HL-60/S4 treated with phorbol 12-myristate 13-acetate at 8.2 ng/mL for 4 days and 3 days (cell line): ENCODE data around the gene PPP4R2.

Experiments used
- in situ Hi-C: fragments of 300-500 bp; cut with MboI; formaldehyde crosslinking; loops from 2 replicates; pipeline ENCODE4 v1.15.0; 2022; ENCODE audit warnings: low sequenced_read_pairs

The PPP4R2 gene

GRCh38 chr3:72996473-72997333 lies at the start of gene PPP4R2:
PPP4R2 (plus strand) TSS chr3:72996811; CDS start chr3:72997038, 227 bp downstream.
- in situ Hi-C loops, result no loop called here

- in situ Hi-C loops, result loop anchor here (25.0 kb wide), 1 partner anchor 114 kb away; the partner anchor contains the start of gene EBLN2
Observed at GRCh38 chr3:72947715-72948490, 48.7 kb upstream of the PPP4R2 start.

- in situ Hi-C loops, result loop anchor here (25.0 kb wide), 1 partner anchor 113 kb away; the partner anchor contains the start of gene EBLN2
Observed at GRCh38 chr3:72949016-72949415, 47.6 kb upstream of the PPP4R2 start.

GRCh38 chr3:72950372-72950771 lies 46.2 kb upstream of the PPP4R2 start:
- in situ Hi-C loops, result no loop called here

- in situ Hi-C loops, result no loop called here
Observed at GRCh38 chr3:72950801-72951200, 45.8 kb upstream of the PPP4R2 start.

GRCh38 chr3:72951259-72951722 lies 45.3 kb upstream of the PPP4R2 start:
- in situ Hi-C loops, result no loop called here

GRCh38 chr3:72953325-72953956 lies 43.2 kb upstream of the PPP4R2 start:
- in situ Hi-C loops, result no loop called here

GRCh38 chr3:72957297-72957696 lies 39.3 kb upstream of the PPP4R2 start:
- in situ Hi-C loops, result no loop called here

- in situ Hi-C loops, result no loop called here
Observed at GRCh38 chr3:72959336-72959735, 37.3 kb upstream of the PPP4R2 start.

- in situ Hi-C loops, result no loop called here
Observed at GRCh38 chr3:72960812-72961518, 35.6 kb upstream of the PPP4R2 start.

GRCh38 chr3:72961752-72962151 lies 34.9 kb upstream of the PPP4R2 start:
- in situ Hi-C loops, result no loop called here

- in situ Hi-C loops, result no loop called here
Observed at GRCh38 chr3:72962317-72962716, 34.3 kb upstream of the PPP4R2 start.

GRCh38 chr3:72964633-72965032 lies 32.0 kb upstream of the PPP4R2 start:
- in situ Hi-C loops, result no loop called here

GRCh38 chr3:72968266-72968664 lies 28.3 kb upstream of the PPP4R2 start:
- in situ Hi-C loops, result no loop called here

- in situ Hi-C loops, result no loop called here
Observed at GRCh38 chr3:72969766-72970165, 26.8 kb upstream of the PPP4R2 start.

- in situ Hi-C loops, result no loop called here
Observed at GRCh38 chr3:72970942-72971341, 25.7 kb upstream of the PPP4R2 start.

GRCh38 chr3:72972706-72973030 lies 23.9 kb upstream of the PPP4R2 start:
- in situ Hi-C loops, result no loop called here

GRCh38 chr3:72973031-72973723 lies 23.4 kb upstream of the PPP4R2 start:
- in situ Hi-C loops, result no loop called here

GRCh38 chr3:72973786-72974185 lies 22.8 kb upstream of the PPP4R2 start:
- in situ Hi-C loops, result no loop called here

- in situ Hi-C loops, result no loop called here
Observed at GRCh38 chr3:72974956-72975355, 21.7 kb upstream of the PPP4R2 start.
